NB4 (cell line): ENCODE data around the gene CXXC5.

ENCODE experiments used
- CTCF ChIP-seq: IDR thresholded peaks from one replicate; pipeline ENCODE4 v1.5.1; 2012; ENCODE audit warnings: low read depth, low read length
- MAX ChIP-seq: IDR thresholded peaks from 2 replicates; pipeline ENCODE4 v1.6.1; 2011; ENCODE audit warnings: low read depth, low read length
- MYC ChIP-seq: IDR thresholded peaks from 2 replicates; pipeline ENCODE4 v1.6.1; 2011; ENCODE audit warnings: low read depth, low read length
- POLR2A ChIP-seq: IDR thresholded peaks from 2 replicates; pipeline ENCODE4 v1.6.1; 2011; ENCODE audit warnings: mild to moderate bottlenecking; ENCODE audit not compliant: insufficient read length; ENCODE audit errors: extremely low read depth

GRCh38 chr5:139611703-139612584, 36.2 kb upstream of the CXXC5 start:
- no peak for TF ChIP-seq CTCF
- TF ChIP-seq POLR2A: no peak
- no peak for TF ChIP-seq MYC
- TF ChIP-seq MAX: no peak
